HAP-1 (cell line): Measurements from ENCODE around the gene IPCEF1.

Source experiments
- DNase-seq, 2 experiments: peaks; one replicate each; pipeline ENCODE4 v3.0.0-alpha.2; 2016 to 2020; ENCODE audit warnings: low spot score in 2 of 2
- H3K27me3 ChIP-seq: fragments of 250-450 bp; sonication (Bioruptor Pico); 2 replicates; pipeline ENCODE4 v1.5.1; 2020; ENCODE audit warnings: low read depth, mild to moderate bottlenecking, moderate library complexity
- H3K36me3 ChIP-seq: fragments of 250-450 bp; sonication (Bioruptor Pico); replicated peaks from 2 replicates; pipeline ENCODE4 v1.5.1; 2020; ENCODE audit warnings: mild to moderate bottlenecking
- H3K4me1 ChIP-seq: fragments of 250-450 bp; sonication (Bioruptor Pico); 2 replicates; pipeline ENCODE4 v1.5.1; 2020; ENCODE audit warnings: mild to moderate bottlenecking
- H3K4me3 ChIP-seq: fragments of 250-450 bp; sonication (Bioruptor Pico); 2 replicates; pipeline ENCODE4 v1.5.1; 2020; ENCODE audit warnings: mild to moderate bottlenecking, moderate library complexity
- H3K9me3 ChIP-seq: fragments of 250-450 bp; sonication (Bioruptor Pico); 2 replicates; pipeline ENCODE4 v1.5.1; 2020; ENCODE audit warnings: mild to moderate bottlenecking, moderate library complexity
- in situ Hi-C: fragments of 300-500 bp; cut with MboI; formaldehyde crosslinking; loops from 3 replicates; pipeline ENCODE4 v1.14.3; 2020; ENCODE audit warnings: low sequenced_read_pairs, inconsistent platforms, mixed read lengths

IPCEF1 gene

GRCh38 chr6:154292855-154293519 lies 63.6 kb downstream of the IPCEF1 start:
- H3K9me3 ChIP-seq: no peaks in the 10 kb centered on the region
- H3K4me3 ChIP-seq: no peak overlapping the region
- no peaks in the 10 kb centered on the region for H3K36me3 ChIP-seq
- H3K27me3 ChIP-seq: no peaks in the 10 kb centered on the region
- in situ Hi-C loops: no loop called here
- no peaks in the 10 kb centered on the region for H3K4me1 ChIP-seq
- DNase-seq: no peak

- in situ Hi-C loops: no loop called here
- H3K27me3 ChIP-seq: no peaks in the 10 kb centered on the region
- no peak for DNase-seq
- no peak overlapping the region for H3K4me3 ChIP-seq
- no peaks in the 10 kb centered on the region for H3K9me3 ChIP-seq
- H3K36me3 ChIP-seq: no peaks in the 10 kb centered on the region
- H3K4me1 ChIP-seq: no peaks in the 10 kb centered on the region
Observed at GRCh38 chr6:154292066-154292465, 64.5 kb downstream of the IPCEF1 start.

- H3K4me1 ChIP-seq: no peaks in the 10 kb centered on the region
- no peaks in the 10 kb centered on the region for H3K36me3 ChIP-seq
- DNase-seq: no peak
- no peaks in the 10 kb centered on the region for H3K27me3 ChIP-seq
- in situ Hi-C loops: no loop called here
- no peaks in the 10 kb centered on the region for H3K9me3 ChIP-seq
- H3K4me3 ChIP-seq: no peak overlapping the region
Observed at GRCh38 chr6:154289818-154290508, 66.6 kb downstream of the IPCEF1 start.

GRCh38 chr6:154285826-154286225 lies 70.8 kb downstream of the IPCEF1 start:
- in situ Hi-C loops: no loop called here
- DNase-seq: no peak
- Histone ChIP-seq H3K9me3 (peaks cover 5% of the 10 kb centered on the region; the same call in 1 of the 2 replicates), H3K4me1 (no peaks in the 10 kb centered on the region), H3K27me3 (no peaks in the 10 kb centered on the region), H3K4me3 (no peak overlapping the region), H3K36me3 (no peaks in the 10 kb centered on the region)

GRCh38 chr6:154284313-154284853 lies 72.2 kb downstream of the IPCEF1 start:
- H3K9me3 ChIP-seq: peaks cover 5% of the 10 kb centered on the region; the same call in 1 of the 2 replicates

GRCh38 chr6:154280521-154280920 lies 76.1 kb downstream of the IPCEF1 start:
- in situ Hi-C loops: no loop called here
- Histone ChIP-seq H3K36me3 (no peaks in the 10 kb centered on the region), H3K4me1 (no peaks in the 10 kb centered on the region), H3K9me3 (peaks cover 5% of the 10 kb centered on the region; the same call in 1 of the 2 replicates), H3K27me3 (no peaks in the 10 kb centered on the region), H3K4me3 (no peak overlapping the region)
- DNase-seq: no peak

More at GRCh38 chr6:154284313-154284853, 72.2 kb downstream of the IPCEF1 start:
- DNase-seq: no peak
- no peaks in the 10 kb centered on the region for H3K27me3 ChIP-seq
- H3K4me1 ChIP-seq: no peaks in the 10 kb centered on the region
- no peak overlapping the region for H3K4me3 ChIP-seq
- H3K36me3 ChIP-seq: no peaks in the 10 kb centered on the region
- in situ Hi-C loops: no loop called here

- in situ Hi-C loops: loop anchor here (5.0 kb wide), 1 partner anchor 120 kb away; no protein-coding TSS in a partner anchor
- no peaks in the 10 kb centered on the region for H3K9me3 ChIP-seq
- H3K27me3 ChIP-seq: no peaks in the 10 kb centered on the region
- no peak for DNase-seq
- H3K4me1 ChIP-seq: peaks cover 6% of the 10 kb centered on the region; the same call in 1 of the 2 replicates
- H3K4me3 ChIP-seq: no peak overlapping the region
- H3K36me3 ChIP-seq: no peaks in the 10 kb centered on the region
Observed at GRCh38 chr6:154277629-154278017, 79.0 kb downstream of the IPCEF1 start.

GRCh38 chr6:154276810-154277628 lies 79.6 kb downstream of the IPCEF1 start:
- H3K9me3 ChIP-seq: no peaks in the 10 kb centered on the region
- no peaks in the 10 kb centered on the region for H3K36me3 ChIP-seq
- in situ Hi-C loops: loop anchor here (5.0 kb wide), 1 partner anchor 120 kb away; no protein-coding TSS in a partner anchor
- H3K4me3 ChIP-seq: no peak overlapping the region
- peaks cover 6% of the 10 kb centered on the region; the same call in 1 of the 2 replicates for H3K4me1 ChIP-seq
- peak in 1 of 2 experiments; percentile 70 for DNase-seq
- no peaks in the 10 kb centered on the region for H3K27me3 ChIP-seq

- Histone ChIP-seq H3K4me3 (no peak overlapping the region), H3K27me3 (no peaks in the 10 kb centered on the region), H3K36me3 (no peaks in the 10 kb centered on the region), H3K9me3 (no peaks in the 10 kb centered on the region), H3K4me1 (peaks cover 6% of the 10 kb centered on the region; the same call in 1 of the 2 replicates)
- no peak for DNase-seq
- in situ Hi-C loops: no loop called here
Observed at GRCh38 chr6:154274168-154274567, 82.4 kb downstream of the IPCEF1 start.

GRCh38 chr6:154268486-154268885 lies 88.1 kb downstream of the IPCEF1 start:
- Histone ChIP-seq H3K4me1 (peaks cover 6% of the 10 kb centered on the region; the same call in 1 of the 2 replicates), H3K4me3 (no peak overlapping the region), H3K9me3 (no peaks in the 10 kb centered on the region), H3K36me3 (no peaks in the 10 kb centered on the region), H3K27me3 (no peaks in the 10 kb centered on the region)
- in situ Hi-C loops: no loop called here
- DNase-seq: no peak

GRCh38 chr6:154267508-154268106 lies 89.0 kb downstream of the IPCEF1 start:
- Histone ChIP-seq H3K9me3 (no peaks in the 10 kb centered on the region), H3K4me3 (no peak overlapping the region), H3K4me1 (no peaks in the 10 kb centered on the region), H3K27me3 (no peaks in the 10 kb centered on the region), H3K36me3 (no peaks in the 10 kb centered on the region)
- in situ Hi-C loops: no loop called here
- no peak for DNase-seq

GRCh38 chr6:154266560-154267099 lies 90.0 kb downstream of the IPCEF1 start:
- in situ Hi-C loops: no loop called here

More at GRCh38 chr6:154266560-154267099, 90.0 kb downstream of the IPCEF1 start:
- no peak for DNase-seq
- Histone ChIP-seq H3K9me3 (no peaks in the 10 kb centered on the region), H3K4me3 (no peak overlapping the region), H3K27me3 (0 out of 2 replicates have a peak, but pooled peaks cover 3% of the 10 kb centered on the region), H3K4me1 (no peaks in the 10 kb centered on the region), H3K36me3 (no peaks in the 10 kb centered on the region)
